A549 treated with Hydrocortisone at 1 μM for 4 hours (cell line): ENCODE measurements around the gene MRPS15. TPM values are rescaled to one million over a fixed set of nuclear protein-coding genes. Genes with fewer than 3 reads are reported as not detected.

Experiments used
- total RNA-seq: library from RNA; stranded (reverse); fragments of 200-300 nt; extraction: Qiagen RNA extraction; gene quantifications from 5 replicates; pipeline ENCODE4 v1.2.3, GENCODE V29; 2022

The MRPS15 gene
- 63.4 to 86.0 TPM (median 84.8 TPM) in 5 replicates for total RNA-seq

GRCh38 chr1:36463803-36464604 is at the start of gene MRPS15:
TSS of gene MRPS15 (minus strand) at chr1:36464384. CDS start at chr1:36464275, 109 bp downstream.

DNA sequence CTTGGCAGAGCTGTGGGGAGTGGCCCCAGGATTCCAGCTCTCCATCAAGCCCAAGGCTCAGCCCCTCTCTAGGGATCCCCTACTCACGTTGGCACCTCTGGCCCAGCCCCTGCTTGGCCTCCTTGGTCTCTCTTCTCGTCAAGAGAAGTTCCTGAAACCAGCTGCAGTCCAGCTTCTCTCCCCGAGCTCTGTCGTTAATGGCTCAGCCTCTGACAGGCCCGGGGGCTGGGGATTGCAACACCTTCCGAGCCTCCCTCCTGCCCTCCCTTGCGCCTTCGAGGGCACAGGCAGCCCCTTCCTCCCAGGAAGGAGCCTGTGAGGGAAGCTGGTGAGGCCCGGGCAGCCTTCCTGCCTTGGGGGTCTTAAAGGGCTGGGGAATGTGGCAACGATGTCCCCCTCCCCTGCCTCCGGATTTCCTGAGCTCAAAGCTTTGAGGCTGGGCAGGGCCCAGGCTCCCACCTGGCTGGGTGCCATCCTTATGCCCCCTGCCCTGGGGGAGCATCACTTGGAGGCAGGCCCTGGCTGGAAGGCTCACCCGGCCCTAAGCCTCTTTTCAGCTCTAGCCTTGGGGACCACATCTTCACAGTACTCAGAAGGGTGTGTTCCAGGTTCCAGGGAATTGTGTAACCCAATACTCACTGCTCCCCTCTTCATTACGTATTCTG is 18.7 kb upstream of the MRPS15 start, which contains the start of gene CSF3R:
Gene CSF3R, minus strand, starts transcription at position 190 of the 665 bp plus-strand sequence. CDS start 3,417 bp downstream, outside the sequence.

DNA sequence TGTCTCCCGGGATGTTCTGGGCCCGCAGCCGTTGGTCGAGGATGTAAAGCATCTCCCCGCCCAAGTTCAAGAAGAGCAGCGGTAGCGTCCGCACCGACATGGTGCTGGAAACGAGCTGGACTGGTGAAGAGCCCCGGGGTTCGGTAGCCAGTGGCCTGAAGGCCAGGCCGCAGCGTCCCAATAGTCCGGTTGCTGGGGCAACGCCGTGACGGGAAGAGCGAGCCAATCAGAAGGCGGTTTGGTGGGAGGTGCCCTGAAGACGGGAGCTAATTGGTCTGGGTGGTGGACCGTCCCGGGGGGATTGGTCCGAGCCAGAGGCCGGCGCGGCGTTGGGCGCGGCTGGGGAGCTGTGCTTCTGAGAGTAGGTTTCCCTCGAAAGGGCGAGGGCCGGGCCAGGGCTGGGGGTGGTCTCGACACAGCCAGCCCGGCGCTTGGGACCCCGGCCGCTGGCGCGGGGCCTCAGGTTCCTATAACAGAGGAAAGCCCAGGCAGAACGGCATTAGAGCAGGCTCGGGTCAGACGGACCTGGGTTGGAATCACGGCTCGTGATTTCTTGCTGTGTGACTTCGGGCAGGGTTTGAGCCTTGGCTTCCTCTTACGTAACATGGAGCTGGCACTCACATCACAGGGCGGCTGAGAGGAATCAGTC is 13.8 kb downstream of the MRPS15 start, which contains the start of gene OSCP1:
Gene OSCP1, minus strand, starts transcription at position 182 of the 649 bp plus-strand sequence. Its CDS starts 82 bp downstream, at position 100.

Other genes starting within 250 kb of the MRPS15 start
- gene THRAP3, start 239.9 kb downstream of the MRPS15 start, total RNA-seq: 62.3 to 90.5 TPM (median 71.5 TPM) in 5 replicates
- 2.1 to 3.4 TPM (median 2.7 TPM) in 5 replicates for gene SH3D21, start 158.0 kb downstream of the MRPS15 start, total RNA-seq
- gene EVA1B, start 140.7 kb downstream of the MRPS15 start, total RNA-seq: 9.3 to 23.1 TPM (median 22.2 TPM) in 5 replicates
- gene STK40, start 78.5 kb downstream of the MRPS15 start, total RNA-seq: 9.3 to 11.5 TPM (median 10.5 TPM) in 5 replicates
- 34.0 to 45.9 TPM (median 42.1 TPM) in 5 replicates for gene LSM10, start 66.5 kb downstream of the MRPS15 start, total RNA-seq
- 5.9 to 7.0 TPM (median 6.5 TPM) in 5 replicates for gene OSCP1, start 13.9 kb downstream of the MRPS15 start, total RNA-seq
- not detected in 5 replicates for gene CSF3R, start 18.5 kb upstream of the MRPS15 start, total RNA-seq